ENCODE measurements around the gene SNU13. TPM values are rescaled to one million over a fixed set of nuclear protein-coding genes. Genes with fewer than 3 reads are reported as not detected.

Gene SNU13
- polyA plus RNA-seq, 1 experiment = 151 TPM

- H3K9me3 ChIP-seq (ENCODE audit: control insufficient read depth, insufficient read depth, low read length) = peaks cover 11% of the 10 kb centered on the region; the same call in 1 of the 2 replicates
- no peak overlapping the region for H3K4me3 ChIP-seq (ENCODE audit: low read depth, low read length)
- DNase-seq (ENCODE audit: low read depth, low spot score) = no peak
- POLR2A ChIA-PET = no interaction called here
- CTCF ChIA-PET = interaction anchor here (3.6 to 5.4 kb wide), 2 partner anchors 46 to 243 kb away, joined by 34 to 281 read pairs; partner anchors contain the start of gene CENPM
- no peaks in the 10 kb centered on the region for H3K27me3 ChIP-seq (ENCODE audit: control insufficient read depth, insufficient read depth, low read length)
- H3K27ac ChIP-seq (ENCODE audit: low read depth, low read length) = no peak overlapping the region
- TF ChIP-seq CTCF (IDR thresholded peaks at IDR 0.05; ENCODE audit: low read depth, low read length) = no peak
Observed at GRCh38 chr22:41700108-41700364, 11.4 kb upstream of the SNU13 start.

DNA sequence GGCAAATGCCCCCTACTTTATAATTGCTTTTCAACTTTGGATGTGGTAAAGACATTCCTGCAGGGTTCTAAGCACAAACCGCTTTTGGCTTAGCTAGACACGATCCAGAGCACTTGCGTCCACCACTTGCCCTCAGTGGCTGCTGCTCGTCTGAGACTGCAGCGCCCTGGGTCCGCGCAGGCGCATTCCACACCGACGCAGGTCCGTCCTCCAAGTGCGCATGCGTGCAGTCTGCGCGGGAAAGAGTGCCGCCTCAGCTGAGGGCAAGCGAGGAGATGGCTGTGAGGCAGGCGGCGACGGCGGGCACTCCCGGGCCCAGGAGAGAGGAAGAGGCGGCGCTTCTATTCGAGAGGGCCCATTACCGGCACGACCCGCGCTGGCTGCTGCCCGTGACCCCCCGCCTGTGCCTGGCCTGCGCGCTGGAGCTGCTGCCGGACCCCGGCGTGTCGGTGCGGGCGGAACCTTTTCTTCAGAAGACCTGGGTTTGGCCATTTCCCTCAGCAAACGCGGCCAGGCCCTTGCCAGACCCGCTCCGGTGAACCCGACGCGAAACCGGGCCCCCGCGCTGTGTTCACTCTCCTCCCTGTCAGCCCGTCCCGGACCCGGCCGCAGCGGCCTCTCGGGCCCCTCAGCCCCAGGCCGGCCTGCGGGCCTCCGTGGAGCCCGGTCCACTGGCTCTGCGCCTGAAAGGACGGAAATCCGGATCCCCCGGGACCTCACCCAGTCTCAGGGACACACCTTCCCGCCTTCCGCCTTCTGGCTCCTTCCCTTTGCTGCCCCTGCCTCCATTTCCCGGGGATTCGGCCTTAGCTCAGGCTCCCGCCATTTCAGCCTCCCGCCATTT, 10.8 kb upstream of the SNU13 start, which contains the start of gene MEI1:
Gene MEI1 (plus strand): TSS at position 240 of the 844 bp plus-strand sequence. CDS start 36 bp downstream, at position 276.
- H3K4me3 ChIP-seq (ENCODE audit: low read depth, low read length) = no peak within 1 kb of the TSS
- no peaks in the 10 kb centered on the region for H3K27me3 ChIP-seq (ENCODE audit: control insufficient read depth, insufficient read depth, low read length)
- POLR2A ChIA-PET = interaction anchor here (0.9 to 1.5 kb wide), 3 partner anchors 32 to 248 kb away, joined by 3 to 5 read pairs (median 5); partner anchors contain the start of genes CCDC134 and CENPM
- CTCF ChIA-PET = interaction anchor here (0.6 to 5.4 kb wide), 12 partner anchors 10 to 1011 kb away, joined by 3 to 281 read pairs (median 4); partner anchors contain the start of genes CENPM and SNU13
- no peak within 1 kb of the TSS for H3K27ac ChIP-seq (ENCODE audit: low read depth, low read length)
- DNase-seq (ENCODE audit: low read depth, low spot score) = peak; percentile 30
- TF ChIP-seq CTCF (IDR thresholded peaks at IDR 0.05; ENCODE audit: low read depth, low read length) = no peak
- H3K9me3 ChIP-seq (ENCODE audit: control insufficient read depth, insufficient read depth, low read length) = peaks cover 11% of the 10 kb centered on the region; the same call in 1 of the 2 replicates

- H3K27ac ChIP-seq (ENCODE audit: low read depth, low read length) = no peak overlapping the region
- POLR2A ChIA-PET = interaction anchor here (0.5 to 1.7 kb wide), 11 partner anchors 9 to 260 kb away, joined by 3 to 8 read pairs (median 6); partner anchors contain the start of genes CCDC134, SNU13 and SREBF2
- peak; percentile 98 for TF ChIP-seq CTCF (IDR thresholded peaks at IDR 0.05; ENCODE audit: low read depth, low read length)
Observed at GRCh38 chr22:41697126-41697775, 8.6 kb upstream of the SNU13 start.

GRCh38 chr22:41696703-41697102, 8.0 kb upstream of the SNU13 start:
- DNase-seq (ENCODE audit: low read depth, low spot score) = no peak
- peaks cover 11% of the 10 kb centered on the region; the same call in 1 of the 2 replicates for H3K9me3 ChIP-seq (ENCODE audit: control insufficient read depth, insufficient read depth, low read length)
- H3K27me3 ChIP-seq (ENCODE audit: control insufficient read depth, insufficient read depth, low read length) = no peaks in the 10 kb centered on the region
- ChIA-PET CTCF (interaction anchor here (0.5 to 5.4 kb wide), 62 partner anchors 9 to 777 kb away, joined by 3 to 281 read pairs (median 5); partner anchors contain the start of genes CCDC134, CENPM, SNU13 and TNFRSF13C), POLR2A (interaction anchor here (0.5 to 1.7 kb wide), 10 partner anchors 8 to 249 kb away, joined by 3 to 7 read pairs (median 5); partner anchors contain the start of genes SNU13 and SREBF2)
- TF ChIP-seq CTCF (IDR thresholded peaks at IDR 0.05; ENCODE audit: low read depth, low read length) = no peak
- H3K27ac ChIP-seq (ENCODE audit: low read depth, low read length) = no peak overlapping the region
- no peak overlapping the region for H3K4me3 ChIP-seq (ENCODE audit: low read depth, low read length)

More at GRCh38 chr22:41697126-41697775, 8.6 kb upstream of the SNU13 start:
- Histone ChIP-seq H3K9me3 (ENCODE audit: control insufficient read depth, insufficient read depth, low read length) (peaks cover 11% of the 10 kb centered on the region; the same call in 1 of the 2 replicates), H3K4me3 (ENCODE audit: low read depth, low read length) (0 out of 2 replicates have a peak overlapping the region, but pooled peaks have one; percentile 10), H3K27me3 (ENCODE audit: control insufficient read depth, insufficient read depth, low read length) (no peaks in the 10 kb centered on the region)
- CTCF ChIA-PET = interaction anchor here (0.5 to 5.4 kb wide), 81 partner anchors 8 to 776 kb away, joined by 3 to 281 read pairs (median 5); partner anchors contain the start of genes CCDC134, CENPM, CSDC2 and DESI1
- DNase-seq (ENCODE audit: low read depth, low spot score) = peak; percentile 72
